HEK293T (cell line): ENCODE measurements around the gene LRP1B.

ENCODE experiments used
- CTCF ChIA-PET: fragments of 350-600 bp; formaldehyde crosslinking; extraction: SDS; loops from one replicate; lab custom pipeline; 2021; ENCODE audit warnings: antibody characterized with exemption, inconsistent platforms; lab: Yijun Ruan, JAX
- POLR2A ChIA-PET: fragments of 350-600 bp; formaldehyde crosslinking; extraction: SDS; loops from one replicate; lab custom pipeline; 2020; ENCODE audit warnings: antibody characterized with exemption, inconsistent platforms; lab: Yijun Ruan, JAX
- DNase-seq: peaks from one replicate; pipeline ENCODE4 v3.0.0; 2012; ENCODE audit warnings: mixed read lengths; ENCODE audit errors: extremely low spot score
- ARNT ChIP-seq: fragments of 450-650 bp; IDR thresholded peaks from 2 replicates; pipeline ENCODE4 v1.6.1; 2017; ENCODE audit warnings: mild to moderate bottlenecking
- BHLHE40 ChIP-seq: fragments of 450-650 bp; IDR thresholded peaks from 2 replicates; pipeline ENCODE4 v1.6.1; 2016; ENCODE audit warnings: mild to moderate bottlenecking, moderate library complexity, borderline replicate concordance
- CTBP1 ChIP-seq: fragments of 450-650 bp; IDR thresholded peaks from 2 replicates; pipeline ENCODE4 v1.6.1; 2016; ENCODE audit warnings: borderline replicate concordance
- ELF4 ChIP-seq: fragments of 450-650 bp; IDR thresholded peaks from 2 replicates; pipeline ENCODE4 v1.6.1; 2017; ENCODE audit warnings: antibody characterized with exemption
- FOXA1 ChIP-seq: fragments of 450-650 bp; IDR thresholded peaks from 2 replicates; pipeline ENCODE4 v1.6.1; 2016; ENCODE audit warnings: mild to moderate bottlenecking
- FOXK2 ChIP-seq: fragments of 450-650 bp; IDR thresholded peaks from 2 replicates; pipeline ENCODE4 v1.6.1; 2016; ENCODE audit warnings: mild to moderate bottlenecking
- FOXM1 ChIP-seq: fragments of 450-650 bp; IDR thresholded peaks from 2 replicates; pipeline ENCODE4 v1.6.1; 2017; ENCODE audit warnings: mild to moderate bottlenecking, borderline replicate concordance
- HDGF ChIP-seq: fragments of 450-650 bp; IDR thresholded peaks from 2 replicates; pipeline ENCODE4 v1.6.1; 2017; ENCODE audit warnings: antibody characterized with exemption, borderline replicate concordance
- L3MBTL2 ChIP-seq: fragments of 450-650 bp; conservative IDR thresholded peaks from 2 replicates; pipeline ENCODE4 v1.6.1; 2016; ENCODE audit warnings: mild to moderate bottlenecking
- LEF1 ChIP-seq: fragments of 450-650 bp; IDR thresholded peaks from 2 replicates; pipeline ENCODE4 v1.6.1; 2017; ENCODE audit warnings: mild to moderate bottlenecking, borderline replicate concordance
- NFRKB ChIP-seq: fragments of 450-650 bp; IDR thresholded peaks from 2 replicates; pipeline ENCODE4 v1.6.1; 2016; ENCODE audit warnings: mild to moderate bottlenecking, moderate library complexity
- SP1 ChIP-seq: fragments of 450-650 bp; IDR thresholded peaks from 2 replicates; pipeline ENCODE4 v1.6.1; 2017
- SUZ12 ChIP-seq: fragments of 450-650 bp; IDR thresholded peaks from 2 replicates; pipeline ENCODE4 v1.6.1; 2016; ENCODE audit warnings: mild to moderate bottlenecking
- TARDBP ChIP-seq: fragments of 450-650 bp; IDR thresholded peaks from 2 replicates; pipeline ENCODE4 v1.6.1; 2016
- ZNF384 ChIP-seq: fragments of 450-650 bp; IDR thresholded peaks from 2 replicates; pipeline ENCODE4 v1.6.1; 2016
- TF ChIP-seq, protein P1 (sequence below): fragments of 450-650 bp; IDR thresholded peaks from 2 replicates; pipeline ENCODE4 v1.6.1; 2016

Gene LRP1B

DNA sequence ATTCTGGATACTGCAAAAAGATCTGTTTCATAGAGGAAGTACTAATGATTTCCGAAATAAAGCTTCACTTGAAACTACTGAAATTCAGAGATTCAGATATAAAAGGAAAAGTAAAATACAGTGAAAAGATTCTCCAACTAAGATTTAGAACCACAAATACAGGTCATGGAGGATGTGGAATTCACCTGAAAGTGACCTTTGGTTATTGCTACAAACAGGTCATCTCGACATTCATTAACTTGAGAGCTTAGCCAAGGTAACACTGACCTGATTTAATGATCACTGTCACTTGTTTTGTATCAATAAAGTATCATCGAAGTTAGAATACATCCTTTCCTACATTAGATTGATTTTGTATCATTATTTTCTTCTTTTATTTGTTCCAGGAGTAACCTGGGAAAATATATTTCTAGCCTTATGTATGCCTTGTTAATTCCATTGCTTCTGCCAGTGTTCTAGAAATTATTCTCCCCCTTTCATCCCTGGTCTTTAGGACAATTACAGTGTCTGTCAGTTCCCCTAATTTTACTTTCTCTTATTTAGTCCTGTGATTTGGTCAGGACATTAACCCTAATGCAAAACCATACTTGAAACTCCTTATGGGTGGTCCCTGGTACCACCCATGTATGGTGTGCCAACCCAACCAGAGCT lies 420.1 kb downstream of the LRP1B start:
- no peak for DNase-seq
- POLR2A ChIA-PET, result no interaction called here
- CTCF ChIA-PET, result no interaction called here
- TF ChIP-seq NFRKB (no peak), FOXK2 (no peak), LEF1 (no peak), FOXA1 (no peak), L3MBTL2 (no peak), TARDBP (no peak), ZNF384 (no peak), ELF4 (no peak), CTBP1 (no peak), SUZ12 (no peak), BHLHE40 (no peak), SP1 (no peak), ARNT (no peak), FOXM1 (no peak), HDGF (no peak)
- TF ChIP-seq, protein P1, sequence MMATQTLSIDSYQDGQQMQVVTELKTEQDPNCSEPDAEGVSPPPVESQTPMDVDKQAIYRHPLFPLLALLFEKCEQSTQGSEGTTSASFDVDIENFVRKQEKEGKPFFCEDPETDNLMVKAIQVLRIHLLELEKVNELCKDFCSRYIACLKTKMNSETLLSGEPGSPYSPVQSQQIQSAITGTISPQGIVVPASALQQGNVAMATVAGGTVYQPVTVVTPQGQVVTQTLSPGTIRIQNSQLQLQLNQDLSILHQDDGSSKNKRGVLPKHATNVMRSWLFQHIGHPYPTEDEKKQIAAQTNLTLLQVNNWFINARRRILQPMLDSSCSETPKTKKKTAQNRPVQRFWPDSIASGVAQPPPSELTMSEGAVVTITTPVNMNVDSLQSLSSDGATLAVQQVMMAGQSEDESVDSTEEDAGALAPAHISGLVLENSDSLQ, result no peak

DNA sequence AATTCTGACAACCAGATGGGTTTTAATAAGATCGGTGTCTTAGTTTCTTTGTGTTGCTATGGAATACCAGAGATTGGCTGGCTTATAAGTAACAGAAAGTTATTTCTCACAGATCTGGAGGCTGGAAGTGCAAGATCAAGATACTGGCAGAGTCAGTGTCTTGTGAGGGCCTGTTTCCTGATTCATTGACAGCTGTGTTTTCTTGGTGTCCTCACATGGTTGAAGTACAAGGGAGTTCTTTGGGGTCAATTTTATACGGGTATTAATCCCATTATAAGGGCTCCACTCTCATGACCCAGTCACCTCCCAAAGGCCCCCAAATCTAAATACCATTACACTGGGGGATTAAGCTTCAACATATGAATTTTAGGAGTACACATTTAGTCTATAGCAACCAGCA lies 421.1 kb downstream of the LRP1B start:
- CTCF ChIA-PET, result no interaction called here
- POLR2A ChIA-PET, result no interaction called here
- TF ChIP-seq L3MBTL2, result no peak
- no peak for TF ChIP-seq FOXA1
- TF ChIP-seq CTBP1, result no peak
- TF ChIP-seq, protein P1, result no peak
- no peak for TF ChIP-seq TARDBP
- no peak for TF ChIP-seq ELF4
- TF ChIP-seq NFRKB, result no peak
- no peak for TF ChIP-seq BHLHE40
- TF ChIP-seq ARNT, result no peak
- no peak for TF ChIP-seq HDGF
- no peak for TF ChIP-seq LEF1
- no peak for TF ChIP-seq FOXM1
- TF ChIP-seq ZNF384, result no peak

DNA sequence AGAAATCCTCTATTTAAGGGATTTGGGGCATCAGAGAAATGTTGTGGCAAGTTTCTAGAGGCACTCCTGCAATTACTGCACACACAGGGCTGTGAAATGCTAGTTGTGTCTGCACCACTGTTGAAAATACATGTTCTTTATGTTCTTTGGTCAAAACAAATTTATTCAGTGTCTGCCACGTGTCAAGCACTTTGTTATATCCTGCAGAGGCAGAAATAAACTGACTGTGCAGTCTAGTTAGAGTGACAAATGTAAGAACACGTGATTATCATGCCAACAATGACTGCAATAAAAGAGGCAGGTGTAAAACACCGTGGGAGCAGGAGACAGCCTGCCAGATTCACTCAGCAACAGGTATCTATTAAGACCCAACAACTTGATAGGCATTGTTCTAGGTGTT lies 423.3 kb downstream of the LRP1B start:
- ChIA-PET CTCF (no interaction called here), POLR2A (no interaction called here)
- TF ChIP-seq CTBP1, result no peak
- TF ChIP-seq SUZ12, result no peak
- TF ChIP-seq FOXM1, result no peak
- TF ChIP-seq ZNF384, result no peak
- TF ChIP-seq HDGF, result no peak
- no peak for TF ChIP-seq LEF1
- TF ChIP-seq, protein P1, result no peak
- no peak for TF ChIP-seq FOXA1
- no peak for TF ChIP-seq ARNT
- no peak for TF ChIP-seq NFRKB
- TF ChIP-seq SP1, result no peak
- TF ChIP-seq L3MBTL2, result no peak
- TF ChIP-seq FOXK2, result no peak
- TF ChIP-seq ELF4, result no peak
- no peak for TF ChIP-seq BHLHE40
- no peak for TF ChIP-seq TARDBP
- DNase-seq, result no peak

More for the DNA sequence above, 421.1 kb downstream of the LRP1B start:
- DNase-seq, result no peak

DNA sequence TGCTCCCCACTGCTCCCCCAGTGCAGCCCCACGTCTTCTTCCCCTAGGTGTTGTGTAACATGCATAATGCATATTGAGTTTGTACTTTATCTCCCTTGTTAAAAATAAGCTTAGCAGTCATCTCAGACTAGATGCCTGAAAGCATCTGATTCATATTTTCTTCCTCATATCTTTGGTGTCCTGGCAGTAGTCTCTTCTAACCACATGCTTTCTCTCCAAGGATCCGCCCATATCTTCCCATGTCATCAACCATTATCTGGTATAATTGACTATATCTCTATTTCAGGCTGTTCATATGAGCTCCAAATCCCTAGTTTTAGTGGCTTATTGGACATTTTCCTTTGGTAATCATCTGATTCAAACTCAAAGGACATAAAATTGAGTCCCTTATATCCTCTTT lies 426.3 kb downstream of the LRP1B start:
- TF ChIP-seq CTBP1 (no peak), ARNT (no peak), L3MBTL2 (no peak), BHLHE40 (no peak), NFRKB (no peak), SUZ12 (no peak)
- TF ChIP-seq, protein P1, result no peak
- CTCF ChIA-PET, result no interaction called here
- DNase-seq, result no peak
- POLR2A ChIA-PET, result no interaction called here

DNA sequence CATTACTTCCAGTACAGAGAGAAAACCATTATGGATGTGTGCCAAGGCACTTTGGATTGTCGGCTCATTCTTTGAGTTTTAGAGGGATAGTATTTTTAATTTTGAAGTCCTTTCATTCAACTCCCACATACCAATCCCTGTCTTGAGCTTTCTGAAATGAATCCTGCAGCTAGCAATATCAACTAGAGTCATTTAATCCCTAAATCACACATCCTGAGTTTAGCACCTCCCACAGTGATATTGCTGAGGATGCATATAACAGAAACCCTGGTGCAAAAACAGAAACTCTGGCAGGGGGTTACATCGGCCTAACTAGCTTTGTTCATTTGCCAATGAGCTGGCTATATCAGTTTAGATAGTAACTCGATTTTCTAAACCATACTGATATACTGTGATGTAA lies 427.3 kb downstream of the LRP1B start:
- POLR2A ChIA-PET, result no interaction called here

More for the DNA sequence above, 427.3 kb downstream of the LRP1B start:
- TF ChIP-seq FOXA1, result no peak
- no peak for TF ChIP-seq FOXK2
- no peak for TF ChIP-seq SP1
- no peak for TF ChIP-seq ELF4
- TF ChIP-seq TARDBP, result no peak
- TF ChIP-seq L3MBTL2, result no peak
- TF ChIP-seq CTBP1, result no peak
- TF ChIP-seq NFRKB, result no peak
- no peak for TF ChIP-seq ZNF384
- no peak for TF ChIP-seq LEF1
- DNase-seq, result no peak
- CTCF ChIA-PET, result no interaction called here
